Esophagus muscularis mucosa (tissue), 4 donors: ENCODE measurements around the gene CLIC1.

Experiments
- EP300 ChIP-seq: sonication (generic); formaldehyde crosslinking; IDR thresholded peaks from one replicate; pipeline ENCODE4 v1.6.1; 2017; ENCODE audit warnings: antibody characterized with exemption
- POLR2A ChIP-seq: fragments of 450-650 bp; IDR thresholded peaks from one replicate; pipeline ENCODE4 v1.6.1; 2017; ENCODE audit warnings: antibody characterized with exemption, moderate library complexity, mild to moderate bottlenecking, low read depth
- POLR2AphosphoS5 ChIP-seq, 2 donors: sonication (generic); formaldehyde crosslinking; IDR thresholded peaks; one replicate each; pipeline ENCODE4 v1.6.1; 2017; ENCODE audit warnings: antibody characterized with exemption in 2 of 2
- TF ChIP-seq, protein P1 (sequence below), 3 experiments: fragments of 200-600 bp in 2 of 3; fragments of 450-650 bp in 1 of 3; sonication (generic) in 2 of 3; IDR thresholded peaks; one replicate each; pipeline ENCODE4 v1.5.1; 2017 to 2019; ENCODE audit warnings: antibody characterized with exemption in 3 of 3, mild to moderate bottlenecking in 2 of 3, moderate library complexity in 1 of 3

DNA sequence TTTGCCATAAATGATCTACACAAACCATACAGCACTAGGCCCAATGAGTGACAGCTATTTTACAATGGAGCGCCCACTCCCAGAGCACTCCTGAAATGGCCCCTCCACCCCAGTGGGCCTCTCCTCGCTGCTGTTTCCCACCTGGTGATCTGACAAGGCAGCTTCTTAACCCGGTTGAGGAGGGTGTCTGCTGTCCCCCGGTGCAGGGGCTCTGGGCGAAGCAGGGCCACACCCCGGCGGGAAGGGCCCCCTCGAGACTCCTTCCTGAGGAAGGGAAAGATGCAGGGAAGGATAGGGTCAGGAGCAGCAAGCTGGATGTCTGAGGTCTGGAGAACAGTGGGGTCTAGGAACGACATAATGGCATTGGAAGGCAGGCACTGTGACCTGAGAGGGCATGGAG lies 43.4 kb downstream of the CLIC1 start:
- TF ChIP-seq, protein P1, sequence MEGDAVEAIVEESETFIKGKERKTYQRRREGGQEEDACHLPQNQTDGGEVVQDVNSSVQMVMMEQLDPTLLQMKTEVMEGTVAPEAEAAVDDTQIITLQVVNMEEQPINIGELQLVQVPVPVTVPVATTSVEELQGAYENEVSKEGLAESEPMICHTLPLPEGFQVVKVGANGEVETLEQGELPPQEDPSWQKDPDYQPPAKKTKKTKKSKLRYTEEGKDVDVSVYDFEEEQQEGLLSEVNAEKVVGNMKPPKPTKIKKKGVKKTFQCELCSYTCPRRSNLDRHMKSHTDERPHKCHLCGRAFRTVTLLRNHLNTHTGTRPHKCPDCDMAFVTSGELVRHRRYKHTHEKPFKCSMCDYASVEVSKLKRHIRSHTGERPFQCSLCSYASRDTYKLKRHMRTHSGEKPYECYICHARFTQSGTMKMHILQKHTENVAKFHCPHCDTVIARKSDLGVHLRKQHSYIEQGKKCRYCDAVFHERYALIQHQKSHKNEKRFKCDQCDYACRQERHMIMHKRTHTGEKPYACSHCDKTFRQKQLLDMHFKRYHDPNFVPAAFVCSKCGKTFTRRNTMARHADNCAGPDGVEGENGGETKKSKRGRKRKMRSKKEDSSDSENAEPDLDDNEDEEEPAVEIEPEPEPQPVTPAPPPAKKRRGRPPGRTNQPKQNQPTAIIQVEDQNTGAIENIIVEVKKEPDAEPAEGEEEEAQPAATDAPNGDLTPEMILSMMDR (IDR thresholded peaks at IDR 0.05) = no peak
- TF ChIP-seq POLR2A = no peak
- TF ChIP-seq POLR2AphosphoS5 (IDR thresholded peaks at IDR 0.05) = no peak
- no peak for TF ChIP-seq EP300
